ENCODE results near the gene TBC1D14. TPM values are rescaled to one million over a fixed set of nuclear protein-coding genes. Genes with fewer than 3 reads are reported as not detected.
"Not testable (repeated sequence)": the region's sequence is repeated elsewhere in the genome, so short reads cannot be mapped to it uniquely, and the experiment has no call there.

The TBC1D14 gene
- total RNA-seq, 2 donors from 2014 or later, result 46.7 to 49.9 TPM

DNA sequence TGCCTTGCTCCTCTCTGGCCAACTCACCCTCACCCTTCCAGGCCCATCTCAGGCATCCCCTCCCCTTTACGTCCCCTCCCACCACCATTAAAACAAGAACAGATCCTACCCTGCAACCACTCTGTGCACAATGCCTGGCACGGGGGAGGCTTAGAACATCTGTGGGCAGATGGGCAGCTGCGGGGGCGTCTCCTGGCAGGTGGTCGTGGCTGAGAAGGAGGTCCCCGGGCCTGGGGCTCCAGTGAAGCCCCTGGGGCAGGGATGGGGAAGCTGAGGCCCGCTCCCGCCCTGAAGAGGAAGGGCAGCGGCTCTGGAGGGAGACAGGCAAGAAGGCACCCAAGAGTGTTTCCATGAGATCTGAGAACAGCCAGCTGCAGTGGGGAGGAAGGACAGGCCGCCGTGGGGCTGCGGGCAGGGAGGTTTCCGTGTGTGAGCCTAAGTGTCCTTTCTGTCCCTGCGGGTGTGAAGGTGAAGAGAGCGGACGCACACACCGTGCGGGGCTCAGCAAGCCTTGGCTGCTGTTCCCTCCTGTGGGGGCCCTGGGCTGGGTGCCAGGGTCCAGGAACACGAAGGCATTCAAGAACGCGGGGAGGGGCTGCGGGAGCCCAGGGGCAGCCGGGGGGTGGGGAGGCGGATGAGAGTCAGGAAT lies 7.8 kb upstream of the TBC1D14 start:
- DNase-seq (ENCODE audit: low spot score) (no peak), ATAC-seq (ENCODE audit: insufficient number of reproducible peaks, low FRiP score, low read depth) (no peak)
- Histone ChIP-seq H3K36me3 (no peaks in the 10 kb centered on the region), H3K27me3 (replicated peaks; ENCODE audit: insufficient read depth) (no peaks in the 10 kb centered on the region), H3K27ac (no peak overlapping the region), H3K9me3 (no peaks in the 10 kb centered on the region), H3K4me3 (no peak overlapping the region), H3K4me1 (ENCODE audit: control insufficient read depth in 1 of 2, low read depth in 2 of 2) (no peaks in the 10 kb centered on the region)
- no peak for TF ChIP-seq CTCF (IDR thresholded peaks at IDR 0.05)

- Histone ChIP-seq H3K27ac (no peak overlapping the region), H3K36me3 (no peaks in the 10 kb centered on the region), H3K27me3 (replicated peaks; ENCODE audit: insufficient read depth) (no peaks in the 10 kb centered on the region), H3K4me3 (no peak overlapping the region), H3K9me3 (no peaks in the 10 kb centered on the region), H3K4me1 (ENCODE audit: control insufficient read depth in 1 of 2, low read depth in 2 of 2) (peaks cover 0 to 3% of the 10 kb centered on the region in 2 donors)
- DNase-seq (ENCODE audit: low spot score) (no peak), ATAC-seq (ENCODE audit: insufficient number of reproducible peaks, low FRiP score, low read depth) (no peak)
- TF ChIP-seq CTCF (IDR thresholded peaks at IDR 0.05), result no peak
These were observed 7.1 kb upstream of the TBC1D14 start for GRCh38 chr4:6902318-6903042.

GRCh38 chr4:6905516-6906445 lies 3.8 kb upstream of the TBC1D14 start:
- TF ChIP-seq CTCF (IDR thresholded peaks at IDR 0.05), result no peak
- Histone ChIP-seq H3K4me1 (ENCODE audit: control insufficient read depth in 1 of 2, low read depth in 2 of 2) (peaks cover 16 to 23% of the 10 kb centered on the region in 2 donors), H3K9me3 (no peaks in the 10 kb centered on the region), H3K36me3 (no peaks in the 10 kb centered on the region), H3K4me3 (no peak overlapping the region), H3K27ac (no peak overlapping the region), H3K27me3 (replicated peaks; ENCODE audit: insufficient read depth) (no peaks in the 10 kb centered on the region)
- no peak for DNase-seq (ENCODE audit: low spot score)
- no peak for ATAC-seq (ENCODE audit: insufficient number of reproducible peaks, low FRiP score, low read depth)

DNA sequence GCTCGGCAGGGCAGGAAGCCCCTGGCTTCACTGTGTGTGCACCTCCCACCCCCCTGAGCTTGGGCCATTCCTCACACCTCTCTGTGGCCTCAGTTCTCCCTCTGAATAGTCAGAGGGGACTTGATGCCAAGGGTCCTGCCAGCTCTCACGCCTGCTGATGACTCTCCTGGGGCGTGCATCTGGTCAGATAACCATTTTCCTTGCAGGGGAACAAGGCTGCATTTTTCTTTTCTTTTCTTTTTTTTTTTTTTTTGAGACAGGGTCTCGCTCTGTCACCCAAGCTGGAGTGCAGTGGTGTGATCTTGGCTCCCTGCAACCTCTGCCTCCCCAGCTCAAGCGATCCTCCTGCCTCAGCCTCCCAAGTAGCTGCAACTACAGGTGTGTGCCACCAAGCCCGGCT lies 3.1 kb upstream of the TBC1D14 start:
- ATAC-seq (ENCODE audit: insufficient number of reproducible peaks, low FRiP score, low read depth), result not testable (repeated sequence)

GRCh38 chr4:6907658-6908191 lies 1.9 kb upstream of the TBC1D14 start:
- ATAC-seq (ENCODE audit: insufficient number of reproducible peaks, low FRiP score, low read depth) (no peak), DNase-seq (ENCODE audit: low spot score) (no peak)
- Histone ChIP-seq H3K4me3 (no peak overlapping the region), H3K27me3 (replicated peaks; ENCODE audit: insufficient read depth) (no peaks in the 10 kb centered on the region), H3K27ac (no peak overlapping the region), H3K9me3 (no peaks in the 10 kb centered on the region), H3K4me1 (ENCODE audit: control insufficient read depth in 1 of 2, low read depth in 2 of 2) (peaks cover 23 to 40% of the 10 kb centered on the region in 2 donors), H3K36me3 (no peaks in the 10 kb centered on the region)
- no peak for TF ChIP-seq CTCF (IDR thresholded peaks at IDR 0.05)

More for the DNA sequence above, 3.1 kb upstream of the TBC1D14 start:
- H3K27ac ChIP-seq; H3K27me3 ChIP-seq (replicated peaks; ENCODE audit: insufficient read depth); H3K9me3 ChIP-seq; DNase-seq (ENCODE audit: low spot score); H3K4me3 ChIP-seq; H3K36me3 ChIP-seq: not testable (repeated sequence)
- peaks cover 16 to 30% of the 10 kb centered on the region in 2 donors for H3K4me1 ChIP-seq (ENCODE audit: control insufficient read depth in 1 of 2, low read depth in 2 of 2)
